Heart left ventricle (tissue), 13 donors: ENCODE measurements around the gene CASZ1.

Source experiments
- CTCF ChIP-seq, 12 donors: fragments of 200-600 bp; sonication (generic) in 4 of 12; IDR thresholded peaks; one replicate each; pipeline versions ENCODE4 v1.5.0 to v1.8.0; 2018 to 2022; ENCODE audit warnings: antibody characterized with exemption in 12 of 12, mild to moderate bottlenecking in 5 of 12
- POLR2A ChIP-seq, 2 donors: fragments of 450-650 bp; IDR thresholded peaks; one replicate each; pipeline ENCODE4 v1.6.1; 2017; ENCODE audit warnings: antibody characterized with exemption in 2 of 2, mild to moderate bottlenecking in 2 of 2, moderate library complexity in 2 of 2
- donor health status: ischemic (EF 13 %, LVEDD 7.1; RV severe dilation, severe dysfunction).
- donor health status: DM: no; HTN: yes; CAD: no.
- donor health status: DM: no; HTN: no; CAD: no.
- donor health status: ischemic (EF 25% LVEDD 6.9; RV normal size, moderate dysfunction).
- donor health status: ischemic (EF 25% LVEDD 5.7; RV mildly dilated, moderate dysfunction).
- donor health status: ischemic (EF 35%, LVEDD 5.7; RV mildly dilated, moderate dysfunction).
- donor health status: nonischemic (EF 11% LVEDD 7.7; RV severe dilation, severe dysfunction).
- donor health status: DM: yes; HTN: yes; CAD: no.
- donor health status: PGD.
- donor health status: ischemic (EF 29% LVEDD 5.4; RV normal size, mild dysfunction).
- donor health status: nonischemic (EF 23%, LVEDD 6.1; RV moderate dilation, normal function).

- no peak for TF ChIP-seq CTCF (IDR thresholded peaks at IDR 0.05)
- TF ChIP-seq POLR2A (IDR thresholded peaks at IDR 0.05): no peak
These were observed 140.0 kb downstream of the CASZ1 start for GRCh38 chr1:10656431-10656830.
